HG02642 (cell line): Measurements from ENCODE around the gene CCDC47.
"Not testable (repeated sequence)": the region's sequence is repeated elsewhere in the genome, so short reads cannot be mapped to it uniquely, and the experiment has no call there.

Experiments used
- ATAC-seq: cut with Tn5 transposase; IDR thresholded peaks from one replicate; pipeline ENCODE4 v1.9.1; 2021; ENCODE audit warnings: mild to moderate bottlenecking; ENCODE audit not compliant: unreplicated experiment, poor library complexity

Gene CCDC47, protein sequence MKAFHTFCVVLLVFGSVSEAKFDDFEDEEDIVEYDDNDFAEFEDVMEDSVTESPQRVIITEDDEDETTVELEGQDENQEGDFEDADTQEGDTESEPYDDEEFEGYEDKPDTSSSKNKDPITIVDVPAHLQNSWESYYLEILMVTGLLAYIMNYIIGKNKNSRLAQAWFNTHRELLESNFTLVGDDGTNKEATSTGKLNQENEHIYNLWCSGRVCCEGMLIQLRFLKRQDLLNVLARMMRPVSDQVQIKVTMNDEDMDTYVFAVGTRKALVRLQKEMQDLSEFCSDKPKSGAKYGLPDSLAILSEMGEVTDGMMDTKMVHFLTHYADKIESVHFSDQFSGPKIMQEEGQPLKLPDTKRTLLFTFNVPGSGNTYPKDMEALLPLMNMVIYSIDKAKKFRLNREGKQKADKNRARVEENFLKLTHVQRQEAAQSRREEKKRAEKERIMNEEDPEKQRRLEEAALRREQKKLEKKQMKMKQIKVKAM

DNA sequence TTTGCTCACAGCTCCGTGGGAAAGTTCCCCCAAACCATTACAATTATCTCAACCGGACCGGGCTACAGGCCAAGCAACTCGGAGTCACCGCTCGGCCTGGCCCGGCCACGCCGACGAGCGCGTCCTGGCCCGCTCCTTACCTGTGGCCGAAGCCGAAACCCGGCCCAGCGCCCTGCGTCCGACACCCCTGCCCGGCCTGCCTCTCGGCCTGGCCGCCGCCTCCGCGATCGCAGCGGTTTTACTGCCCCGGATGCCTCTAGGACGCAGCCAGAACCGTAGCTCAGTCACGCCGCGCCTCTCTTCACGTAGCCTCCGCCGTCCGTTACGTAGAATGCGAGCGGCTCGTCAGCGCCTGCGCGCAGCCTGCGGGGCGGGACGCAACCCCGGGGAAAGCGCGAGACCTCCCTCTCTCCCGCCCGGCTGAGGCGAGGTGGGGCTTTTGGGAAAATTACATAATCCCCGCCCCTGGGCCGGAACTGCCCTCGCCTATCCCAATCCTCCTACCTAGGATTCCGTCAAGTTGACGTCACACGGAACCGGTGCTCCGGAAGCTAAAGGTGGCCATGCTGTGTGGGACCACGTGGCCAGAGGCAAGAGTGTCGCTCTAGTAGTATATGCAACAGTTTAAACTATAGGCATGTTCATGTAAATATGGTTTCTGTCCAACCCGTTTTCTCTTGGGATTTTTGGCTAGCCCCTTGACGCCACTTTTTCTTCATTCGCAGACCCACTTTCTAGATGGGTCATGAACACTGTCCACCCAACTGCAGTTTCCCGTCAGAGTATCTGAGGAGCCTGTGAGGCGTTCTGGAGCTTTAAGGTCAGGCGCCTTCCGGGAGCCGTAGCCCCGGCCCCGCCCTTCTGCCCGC lies at the start of gene CCDC47:
TSS of gene CCDC47 (minus strand) at position 326 of the 869 bp plus-strand sequence. CDS start 7,422 bp downstream, outside the sequence.
- peak; percentile 86 for ATAC-seq

DNA sequence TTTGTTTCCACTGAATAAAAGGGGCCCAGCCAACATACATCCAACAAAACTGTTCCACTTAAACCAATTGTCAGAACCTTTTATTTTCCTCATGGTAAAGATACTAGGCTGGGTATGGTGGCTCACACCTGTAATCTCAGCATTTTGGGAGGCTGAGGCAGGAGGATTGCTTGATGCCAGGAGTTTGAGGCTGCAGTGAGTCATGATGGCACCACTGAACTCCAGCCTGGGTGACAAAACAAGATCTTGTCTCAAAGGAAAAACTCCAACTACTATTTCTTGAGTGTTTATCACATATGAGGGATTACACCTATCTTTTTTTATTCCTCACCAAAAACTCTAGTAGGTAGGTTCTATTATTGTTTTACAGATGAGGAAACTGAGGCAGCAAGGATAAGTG lies 49.1 kb upstream of the CCDC47 start:
- ATAC-seq, result no peak

DNA sequence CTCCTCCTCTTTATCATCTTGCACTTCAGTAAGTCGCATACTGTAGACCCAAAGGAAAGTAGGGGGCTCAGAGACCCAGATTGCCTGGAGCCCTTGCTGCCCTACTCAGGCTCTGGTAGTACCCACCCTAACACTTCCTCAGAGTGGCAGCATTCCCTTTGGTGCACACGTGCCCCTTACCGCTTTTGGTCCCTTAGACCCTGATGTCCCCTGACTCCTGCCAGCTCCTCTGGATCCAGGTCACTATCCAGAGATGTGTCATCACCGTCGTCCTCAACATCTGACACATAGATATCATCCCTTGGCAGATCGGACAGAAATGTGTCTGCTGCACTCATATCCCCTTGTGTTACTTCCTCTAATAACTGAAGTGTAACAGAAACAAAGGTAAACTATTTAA lies 48.4 kb upstream of the CCDC47 start:
- ATAC-seq, result no peak

DNA sequence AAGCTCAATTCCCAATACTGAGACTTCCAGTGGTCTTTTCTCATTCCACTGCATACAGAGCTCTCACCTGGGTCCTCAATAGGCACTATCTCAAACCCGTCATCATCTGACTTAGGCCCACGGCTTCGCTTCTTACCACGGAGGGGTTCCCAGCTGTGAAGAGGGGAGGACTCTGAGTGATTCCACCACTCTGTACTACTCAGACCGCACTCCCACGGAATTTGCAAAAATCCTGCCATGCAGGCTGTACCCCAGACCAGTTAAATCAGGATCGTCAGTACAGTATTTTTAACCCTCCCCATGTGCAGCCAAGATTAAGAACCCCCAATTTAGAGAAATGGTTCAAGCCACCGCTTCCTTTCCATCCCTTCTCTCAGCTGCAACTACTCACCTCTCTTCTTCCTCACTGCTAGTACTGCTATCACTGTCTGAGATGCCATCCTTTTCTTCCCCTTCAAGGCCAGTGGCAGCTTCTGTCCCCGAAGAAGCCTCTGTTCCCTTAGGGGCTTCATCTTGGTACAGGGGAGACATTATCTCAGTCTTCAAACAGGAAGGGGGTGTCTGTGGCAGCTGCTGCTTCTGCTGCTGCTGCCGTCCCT lies 47.7 kb upstream of the CCDC47 start:
- ATAC-seq, result no peak

DNA sequence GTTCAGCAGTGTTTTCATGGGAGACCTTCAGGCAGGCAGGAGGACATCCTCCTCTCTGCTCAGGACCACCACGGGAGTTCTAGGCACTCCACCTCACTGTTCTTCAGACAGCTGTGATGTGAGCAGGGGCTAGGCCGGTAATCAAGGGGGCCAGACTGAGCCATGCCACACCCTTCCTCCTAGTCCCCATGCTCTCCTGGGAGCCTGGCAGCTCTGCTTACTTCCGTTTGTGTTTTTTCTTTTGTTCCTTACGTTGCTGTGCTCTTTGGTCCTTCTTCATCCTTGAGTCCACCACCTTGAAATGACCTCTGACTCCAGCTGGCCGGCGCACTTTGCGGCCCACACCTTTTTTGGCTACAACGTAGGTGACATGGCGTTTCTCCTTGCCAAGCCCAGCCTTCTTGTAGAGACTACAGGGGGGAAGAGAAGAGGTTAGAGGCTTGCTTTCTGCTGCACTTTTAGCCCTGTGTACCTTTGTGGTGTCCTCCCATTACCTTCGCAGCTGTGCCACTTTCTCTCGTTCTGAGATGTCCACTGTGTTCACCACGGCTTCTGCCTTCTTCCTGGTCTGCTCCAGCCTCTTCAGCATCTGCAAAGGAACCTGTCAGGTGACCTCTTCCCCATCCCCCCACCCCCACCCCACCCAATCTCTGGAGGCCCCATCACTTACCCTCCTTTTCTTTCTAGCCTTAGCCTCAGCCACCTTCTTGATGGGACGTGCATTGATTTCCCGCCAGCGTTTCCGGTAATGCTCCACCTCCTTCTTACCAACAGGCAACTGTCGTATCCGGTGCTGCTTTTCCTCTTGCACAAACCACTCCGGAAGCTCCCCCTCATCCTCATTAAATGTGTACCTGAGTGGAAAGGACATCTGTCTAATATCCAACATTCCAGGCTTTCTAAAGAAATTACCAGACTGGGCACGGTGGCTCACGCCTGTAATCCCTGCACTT lies 46.5 kb upstream of the CCDC47 start:
- no peak for ATAC-seq

DNA sequence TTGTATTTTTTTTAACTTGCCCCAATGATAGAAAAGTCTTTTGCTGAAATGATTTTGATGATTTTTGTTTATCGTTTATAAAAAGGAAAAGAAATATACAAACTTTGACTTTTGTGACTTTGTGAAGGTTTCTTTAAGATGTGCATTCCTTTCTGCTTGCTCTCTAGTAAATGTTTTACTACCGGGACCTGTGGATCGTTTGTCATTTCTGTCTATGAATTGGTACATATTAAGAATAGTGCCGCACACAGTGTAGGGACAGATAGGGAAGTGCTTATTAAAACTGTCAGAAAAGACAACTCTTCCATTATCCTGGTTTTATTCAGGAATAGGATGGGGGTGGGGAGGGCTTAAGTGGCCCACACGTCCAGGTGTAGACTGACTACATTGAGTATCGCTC lies 45.7 kb upstream of the CCDC47 start:
- ATAC-seq, result no peak

DNA sequence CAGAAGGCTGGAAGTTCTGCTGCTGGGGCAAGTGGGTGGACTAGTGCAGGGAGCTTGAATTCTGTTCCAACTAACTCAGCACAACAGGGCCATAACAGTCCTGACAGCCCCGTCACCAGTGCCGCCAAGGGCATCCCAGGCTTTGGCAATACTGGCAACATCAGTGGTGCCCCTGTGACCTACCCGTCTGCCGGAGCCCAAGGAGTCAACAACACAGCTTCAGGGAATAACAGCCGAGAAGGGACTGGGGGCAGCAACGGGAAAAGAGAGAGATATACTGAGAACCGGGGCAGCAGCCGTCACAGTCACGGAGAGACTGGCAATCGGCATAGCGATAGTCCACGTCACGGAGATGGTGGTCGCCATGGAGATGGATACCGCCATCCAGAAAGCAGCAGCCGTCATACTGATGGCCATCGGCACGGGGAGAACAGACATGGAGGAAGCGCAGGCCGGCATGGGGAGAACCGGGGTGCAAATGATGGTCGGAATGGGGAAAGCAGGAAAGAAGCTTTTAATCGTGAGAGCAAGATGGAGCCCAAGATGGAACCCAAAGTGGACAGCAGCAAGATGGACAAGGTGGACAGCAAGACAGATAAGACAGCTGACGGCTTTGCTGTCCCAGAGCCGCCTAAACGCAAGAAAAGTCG lies 44.5 kb upstream of the CCDC47 start:
- no peak for ATAC-seq

DNA sequence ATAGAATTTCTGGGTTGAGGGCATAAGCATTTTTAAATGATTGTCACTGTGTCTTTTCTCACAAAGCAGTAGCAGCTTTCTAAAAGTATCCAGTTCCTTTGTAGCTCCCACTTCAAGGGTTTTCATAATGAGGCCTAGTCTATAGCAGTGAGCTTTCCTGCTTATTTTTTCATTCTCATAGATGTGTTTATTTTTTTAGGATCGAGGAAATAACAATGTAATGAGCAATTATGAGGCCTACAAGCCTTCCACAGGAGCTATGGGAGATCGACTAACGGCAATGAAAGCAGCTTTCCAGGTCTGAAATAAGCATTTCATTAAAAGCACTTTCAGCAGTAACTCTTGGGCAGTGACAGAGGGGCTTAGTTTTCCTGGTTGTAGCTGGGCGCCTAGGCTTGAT lies 43.3 kb upstream of the CCDC47 start:
- no peak for ATAC-seq

DNA sequence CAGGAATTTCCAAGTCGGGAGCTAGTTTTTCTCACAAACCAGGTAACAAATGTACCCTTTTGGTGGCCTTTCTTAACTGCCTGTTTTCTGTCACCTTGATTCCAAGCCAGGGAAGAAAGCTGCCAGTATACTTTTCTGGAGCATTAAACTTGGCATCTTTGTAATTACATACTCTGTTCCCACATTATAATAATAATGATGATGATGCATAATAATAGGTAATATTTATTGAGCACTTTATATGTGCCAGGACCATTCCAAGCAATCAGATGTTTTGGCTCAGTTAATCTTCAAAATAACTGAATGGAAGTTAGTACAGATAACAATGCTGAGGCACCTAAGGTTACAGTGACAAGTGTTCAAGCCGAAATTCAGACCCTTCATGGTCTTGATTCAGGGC lies 42.7 kb upstream of the CCDC47 start:
- ATAC-seq, result no peak

DNA sequence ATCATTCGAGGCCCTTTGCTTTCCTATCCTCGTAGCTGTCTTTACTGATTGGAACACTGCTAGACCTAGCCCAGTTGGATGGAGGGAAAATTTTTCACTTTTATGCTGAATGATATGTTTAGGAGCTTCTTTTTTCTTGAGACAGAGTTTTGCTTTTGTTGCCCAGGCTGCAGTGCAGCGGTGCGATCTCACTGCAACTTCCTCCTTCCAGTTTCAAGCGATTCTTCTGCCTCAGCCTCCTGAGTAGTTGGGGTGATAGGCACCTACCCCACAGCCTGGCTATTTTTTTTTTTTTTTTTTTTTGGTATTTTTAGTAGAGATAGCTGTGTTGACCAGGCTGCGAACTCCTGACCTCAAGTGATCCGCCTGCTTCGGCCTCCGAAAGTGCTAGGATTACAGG lies 36.6 kb upstream of the CCDC47 start:
- ATAC-seq, result no peak

DNA sequence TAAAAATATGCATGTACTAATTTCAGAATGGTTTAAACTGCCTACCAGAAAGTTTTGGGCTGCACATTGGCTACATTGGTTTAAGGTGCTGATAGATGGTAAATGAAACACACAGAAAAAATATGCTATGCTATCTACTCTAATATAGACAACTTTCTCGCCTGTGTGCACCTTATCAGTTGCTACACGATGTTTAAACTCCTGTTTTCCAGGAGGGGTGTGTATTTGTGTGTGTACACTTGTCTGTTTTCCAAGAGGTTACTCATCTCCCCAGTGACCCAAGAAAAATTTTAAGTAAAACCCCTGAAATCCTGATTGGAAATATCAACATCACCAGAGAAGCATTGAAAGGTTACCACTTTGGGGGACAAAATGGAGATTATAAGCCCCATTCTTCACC lies 32.2 kb upstream of the CCDC47 start:
- no peak for ATAC-seq

DNA sequence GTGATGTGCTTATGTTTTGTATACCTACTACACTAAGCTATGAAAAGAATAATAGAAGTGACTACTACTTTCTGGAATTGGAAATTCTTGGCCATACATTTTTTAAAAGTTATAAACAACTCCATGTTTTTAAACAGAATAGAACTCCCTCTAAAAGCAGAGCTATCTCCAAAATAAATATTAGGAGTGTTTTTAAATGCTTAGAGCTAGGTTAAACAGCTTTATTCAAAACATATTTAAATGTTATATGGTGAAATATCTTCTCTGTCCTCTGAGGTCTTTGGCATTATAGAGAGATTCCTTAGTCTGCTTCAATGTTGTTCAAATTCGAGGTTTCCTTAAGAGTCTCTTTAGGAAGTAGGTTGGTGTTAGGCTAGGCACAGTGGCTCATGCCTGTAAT lies 30.9 kb upstream of the CCDC47 start:
- no peak for ATAC-seq

DNA sequence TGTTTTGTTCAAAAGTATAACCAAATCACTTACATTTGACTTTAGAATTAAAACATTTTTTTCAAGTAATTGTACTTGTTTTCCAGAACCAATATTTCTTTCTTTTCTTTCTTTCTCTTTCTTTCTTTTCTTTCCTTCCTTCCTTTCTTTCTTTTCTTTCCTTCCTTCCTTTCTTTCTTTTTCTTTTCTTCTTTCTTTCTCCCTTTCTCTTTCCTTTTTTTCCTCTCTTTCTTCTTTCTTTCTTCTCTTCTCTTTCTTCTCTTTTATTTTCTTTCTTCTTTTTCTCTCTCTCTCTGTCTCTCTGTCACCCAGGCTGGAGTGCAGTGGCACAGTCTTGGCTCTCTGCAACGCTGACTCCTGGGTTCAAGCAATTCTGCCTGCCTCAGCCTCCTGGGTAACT lies 27.4 kb upstream of the CCDC47 start:
- no peak for ATAC-seq

DNA sequence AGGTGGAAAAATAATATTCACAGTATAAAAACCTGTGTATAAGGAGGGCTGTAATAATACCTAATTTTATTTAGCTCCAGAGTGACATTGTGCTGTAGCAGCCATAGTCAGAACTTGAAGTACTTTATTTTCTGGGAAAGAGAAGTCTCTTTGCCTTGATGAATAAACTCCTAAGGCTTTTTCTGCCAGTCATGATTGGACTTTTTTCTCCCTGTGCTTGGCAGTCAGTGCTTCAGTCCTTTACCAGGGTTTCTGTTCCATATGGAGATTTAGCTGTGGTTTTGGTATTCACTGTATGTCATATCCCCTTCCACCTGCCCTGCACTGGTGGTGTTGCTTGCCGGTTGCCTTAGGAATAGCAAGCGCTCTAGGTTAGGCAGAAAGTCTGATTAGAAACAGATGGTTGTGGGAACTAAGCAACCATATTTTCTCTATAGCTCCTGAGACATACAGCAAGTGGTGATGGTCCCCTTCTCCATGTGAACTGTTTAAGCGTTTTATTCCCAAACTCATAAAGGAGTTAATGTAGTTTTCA lies 25.2 kb upstream of the CCDC47 start:
- ATAC-seq, result no peak

DNA sequence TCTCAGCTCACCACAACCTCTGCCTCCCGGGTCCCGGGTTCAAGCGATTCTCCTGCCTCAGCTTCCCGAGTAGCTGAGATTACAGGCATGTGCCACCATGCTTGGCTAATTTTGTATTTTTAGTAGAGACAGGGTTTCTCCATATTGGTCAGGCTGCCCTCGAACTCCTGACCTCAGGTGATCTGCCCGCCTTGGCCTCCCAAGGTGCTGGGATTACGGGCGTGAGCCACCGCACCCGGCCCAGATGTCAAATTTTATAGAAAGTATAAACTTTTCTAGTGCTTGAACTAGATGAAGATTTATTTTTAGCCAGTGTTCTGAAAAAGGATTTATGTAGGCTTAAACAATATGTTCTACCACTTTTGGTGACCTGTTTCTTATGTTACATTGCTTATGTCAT lies 23.0 kb upstream of the CCDC47 start:
- not testable (repeated sequence) for ATAC-seq

DNA sequence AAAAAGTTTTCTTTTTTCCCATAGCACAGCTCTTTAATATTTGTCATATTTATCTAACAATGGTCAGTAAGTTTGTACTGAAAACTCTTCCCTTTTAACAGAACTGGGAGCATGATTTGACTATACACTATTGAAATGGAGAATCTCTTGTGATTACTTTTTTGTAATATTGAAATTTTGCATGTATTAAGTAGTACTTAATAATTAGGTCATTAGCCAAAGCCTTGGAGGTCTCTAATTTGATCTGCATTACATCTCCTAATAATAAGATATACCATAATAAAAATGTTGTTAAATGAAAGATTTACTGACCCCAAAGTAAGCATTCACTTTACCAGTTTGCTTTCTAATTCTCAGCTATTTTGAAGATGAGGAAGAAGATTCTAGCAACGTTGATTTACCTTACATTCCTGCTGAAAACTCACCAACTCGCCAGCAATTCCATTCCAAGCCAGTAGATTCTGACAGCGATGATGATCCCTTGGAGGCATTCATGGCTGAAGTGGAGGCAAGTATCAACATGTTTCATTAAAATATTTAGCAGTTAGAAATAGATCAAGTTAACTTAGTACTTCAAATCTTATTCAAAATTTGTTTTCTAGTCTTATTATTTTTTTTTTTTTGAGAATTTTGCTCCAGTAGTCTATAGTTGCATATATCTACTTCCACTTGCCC lies 18.8 kb upstream of the CCDC47 start:
- no peak for ATAC-seq

DNA sequence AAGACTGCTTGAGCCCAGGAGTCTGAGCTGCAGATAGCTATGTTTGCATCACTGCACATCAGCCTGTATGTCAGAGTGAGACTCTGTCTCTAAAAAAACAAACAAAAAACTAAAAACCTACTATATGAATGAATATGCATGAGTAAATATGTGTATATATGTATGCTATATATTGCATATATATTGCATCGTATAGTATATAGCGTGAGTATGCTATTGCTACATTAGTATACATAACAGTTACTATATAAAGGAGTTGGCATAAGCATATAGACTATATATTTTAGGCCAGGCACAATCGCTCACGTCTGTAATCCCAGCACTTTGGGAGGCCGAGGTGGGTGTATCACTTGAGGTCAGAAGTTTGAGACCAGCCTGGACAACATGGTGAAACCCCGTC lies 16.7 kb upstream of the CCDC47 start:
- ATAC-seq, result no peak

DNA sequence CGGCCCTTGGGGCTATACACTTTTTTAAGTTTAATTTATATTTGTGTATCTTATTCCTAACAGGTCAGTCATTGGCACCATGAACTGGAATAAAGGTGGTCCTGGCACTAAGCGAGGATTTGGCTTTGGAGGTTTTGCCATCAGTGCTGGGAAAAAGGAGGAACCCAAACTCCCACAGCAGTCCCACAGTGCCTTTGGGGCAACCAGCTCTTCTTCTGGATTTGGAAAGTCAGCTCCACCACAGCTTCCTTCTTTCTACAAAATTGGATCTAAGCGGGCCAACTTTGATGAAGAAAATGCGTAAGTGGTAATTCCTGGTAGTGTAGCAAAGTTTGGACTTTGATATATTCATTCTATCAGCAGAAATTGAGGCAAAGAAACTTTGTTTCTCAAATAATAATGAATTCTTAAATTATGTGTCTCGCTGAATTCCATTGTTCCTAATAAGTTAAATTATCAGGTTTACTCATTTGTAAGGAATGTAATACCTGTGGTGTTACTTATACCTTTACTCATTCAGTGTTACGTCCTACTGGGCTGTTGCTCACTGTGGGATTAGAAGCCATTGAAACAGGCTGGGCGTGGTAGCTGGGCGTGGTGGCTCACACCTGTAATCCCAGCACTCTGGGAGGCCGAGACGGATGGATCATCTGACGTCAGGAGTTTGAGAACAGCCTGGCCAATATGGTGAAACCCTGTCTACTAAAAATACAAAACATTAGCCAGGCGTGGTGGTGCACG lies 13.7 kb upstream of the CCDC47 start:
- ATAC-seq, result no peak
